NCI-H446 treated with DMSO at 0.1 percent for 48 hours (cell line): Measurements from ENCODE around the gene PEX5.
"Not testable (repeated sequence)": the region's sequence is repeated elsewhere in the genome, so short reads cannot be mapped to it uniquely, and the experiment has no call there.

Experiments
- DNase-seq: peaks from one replicate; lab custom pipeline; 2025; lab: John Stamatoyannopoulos, UW

Gene PEX5

GRCh38 chr12:7160183-7160582, 29.3 kb upstream of the PEX5 start:
- DNase-seq = no peak

DNA sequence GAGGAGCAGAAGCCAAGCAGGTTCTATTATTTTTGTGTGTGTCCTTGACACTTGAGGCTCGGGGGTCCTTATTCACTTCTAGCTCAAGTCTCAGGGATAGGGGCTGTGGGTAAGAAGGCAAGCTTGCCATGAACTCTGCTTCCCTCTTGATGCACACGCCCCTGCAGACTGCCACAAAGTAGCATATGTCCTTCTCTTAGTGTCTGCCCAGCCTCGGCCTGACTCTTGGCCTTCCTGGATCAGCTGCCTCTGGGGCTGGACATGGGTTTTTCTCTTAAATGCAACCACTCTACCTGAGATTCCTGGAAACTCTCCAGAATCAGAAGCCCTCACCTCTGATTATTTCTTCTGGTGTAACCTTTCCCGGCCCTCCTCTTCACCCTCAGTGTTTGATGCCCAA, 28.2 kb upstream of the PEX5 start:
- no peak for DNase-seq

DNA sequence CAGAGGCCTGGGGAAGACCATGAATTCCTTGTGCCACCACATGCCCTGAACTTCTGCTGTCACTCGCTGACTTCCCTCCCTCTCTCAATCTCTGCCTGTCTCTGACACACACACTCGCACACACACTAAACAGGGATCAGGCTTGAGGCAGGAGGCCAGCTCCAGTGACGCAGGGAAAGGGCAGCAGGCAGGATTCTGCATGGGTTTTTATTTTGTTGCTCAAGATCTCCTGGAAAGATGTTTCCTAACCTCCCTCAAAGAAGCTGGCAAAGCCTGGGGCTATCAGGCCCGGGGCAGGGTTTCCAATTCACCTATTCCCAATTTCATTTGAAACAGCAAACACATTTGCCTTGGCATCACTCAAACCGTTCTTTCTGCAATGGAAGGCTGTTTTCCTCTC, 27.7 kb upstream of the PEX5 start:
- no peak for DNase-seq

DNA sequence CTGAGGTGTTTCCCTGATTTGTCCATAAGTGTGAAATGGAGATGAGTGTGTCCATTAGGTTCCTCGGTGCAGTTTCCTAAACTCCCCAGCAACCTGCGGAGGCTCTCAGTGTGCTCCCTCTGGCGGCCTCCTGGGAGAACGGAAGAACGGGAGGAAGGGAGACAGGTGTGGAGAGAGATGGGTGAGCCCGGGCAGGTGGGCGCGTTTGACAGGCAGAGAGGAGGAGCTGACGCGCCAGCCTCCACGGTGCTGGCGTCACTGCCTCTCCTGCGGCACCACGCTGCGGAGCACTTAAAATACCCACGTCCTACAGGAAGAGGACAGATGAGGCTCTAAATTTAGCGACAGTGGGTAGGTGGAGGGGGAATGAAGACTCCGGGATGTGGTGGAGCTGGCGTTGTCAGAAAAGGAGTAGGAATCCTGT, 26.8 kb upstream of the PEX5 start:
- DNase-seq = no peak

DNA sequence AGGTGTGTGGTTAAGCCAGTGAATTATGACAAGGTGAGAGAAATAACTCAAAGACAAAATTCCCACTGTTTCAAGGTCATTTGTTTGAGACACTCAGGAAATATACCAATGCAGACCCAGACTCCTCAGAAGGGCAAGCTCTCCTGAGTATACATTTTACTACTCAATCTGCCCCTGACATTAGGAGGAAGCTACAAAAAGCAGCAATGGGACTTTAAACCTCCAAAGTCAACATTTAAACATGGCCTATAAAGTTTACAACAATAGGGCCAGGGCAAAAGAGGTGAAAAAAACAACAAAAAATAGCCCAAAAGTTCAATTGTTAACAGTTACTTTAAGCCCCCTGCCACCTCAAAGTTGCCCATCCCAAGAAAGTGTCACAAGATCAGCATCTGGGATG, 19.5 kb upstream of the PEX5 start:
- DNase-seq = no peak

GRCh38 chr12:7171854-7172253, 17.6 kb upstream of the PEX5 start:
- no peak for DNase-seq

DNA sequence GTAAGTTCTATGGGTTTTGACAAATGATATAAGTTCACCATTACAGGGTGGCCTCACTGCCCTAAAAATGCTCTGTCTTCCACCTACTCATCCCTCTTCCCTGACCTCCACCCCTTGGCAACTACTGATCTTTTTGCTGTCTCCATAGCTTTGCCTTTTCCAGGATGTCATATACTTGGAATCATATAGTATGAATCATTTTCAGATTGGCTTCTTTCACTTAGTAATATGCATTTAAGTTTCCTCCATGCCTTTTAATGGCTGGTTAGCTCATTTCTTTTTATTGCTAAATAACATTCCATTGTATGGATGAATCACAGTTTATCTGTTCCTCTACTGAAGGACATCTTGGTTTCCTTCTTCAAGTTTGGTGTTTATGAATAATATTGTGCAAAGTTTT, 14.0 kb upstream of the PEX5 start:
- DNase-seq = no peak

DNA sequence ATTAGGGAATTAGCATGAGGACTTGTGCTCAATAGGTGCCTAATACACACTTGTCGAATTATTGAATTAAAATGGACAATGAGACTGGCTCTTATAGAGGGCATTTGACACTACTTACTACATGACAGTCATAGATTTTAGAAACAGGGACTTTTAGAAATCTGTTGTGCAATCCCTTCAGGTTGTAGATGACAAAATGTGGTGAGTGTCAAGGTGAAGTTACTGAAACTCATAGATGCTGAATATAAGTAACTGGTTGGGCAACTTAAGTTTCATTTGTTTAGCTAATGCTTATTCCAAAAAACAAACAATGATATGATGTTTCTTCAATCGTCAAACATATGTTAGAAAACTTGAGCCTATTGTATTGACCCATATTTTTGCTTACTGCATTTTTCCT, 12.9 kb upstream of the PEX5 start:
- DNase-seq = no peak

DNA sequence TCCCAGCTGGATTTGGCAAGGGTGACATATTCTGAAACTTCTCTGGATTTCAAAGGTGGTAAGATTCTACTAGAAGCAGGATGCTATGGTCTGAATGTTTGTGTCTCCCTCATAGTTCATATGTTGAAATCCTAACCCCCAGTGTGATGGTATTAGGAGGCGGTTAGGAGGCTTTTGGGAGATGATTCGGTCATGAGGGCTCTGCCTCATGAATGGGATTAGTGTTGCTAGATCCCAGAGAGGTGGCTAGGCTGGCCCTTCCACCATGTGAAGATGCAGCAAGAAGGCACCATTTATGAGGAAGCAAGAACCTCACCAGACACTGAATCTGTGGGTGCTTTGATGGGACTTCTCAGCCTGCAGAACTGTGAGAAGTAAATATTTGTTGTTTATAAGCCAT, 11.0 kb upstream of the PEX5 start:
- no peak for DNase-seq

DNA sequence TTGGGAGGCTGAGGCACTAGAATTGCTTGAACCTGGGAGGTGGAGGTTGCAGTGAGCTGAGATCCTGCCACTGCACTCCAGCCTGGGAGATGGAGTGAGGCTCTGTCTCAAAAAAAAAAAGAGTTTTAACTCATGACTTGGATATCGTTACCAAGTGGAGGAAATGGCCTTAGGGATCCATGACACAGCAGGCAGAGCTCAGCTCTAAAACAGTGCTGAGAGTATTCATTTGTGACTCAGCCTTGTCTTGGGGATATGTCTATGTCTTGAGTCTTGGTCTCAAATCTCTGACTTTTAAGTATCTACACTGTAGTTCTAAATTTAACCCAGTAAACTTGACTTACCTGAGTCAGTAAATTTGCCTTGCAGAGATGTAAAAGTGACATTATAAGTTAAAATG, 8.8 kb upstream of the PEX5 start:
- no peak for DNase-seq

DNA sequence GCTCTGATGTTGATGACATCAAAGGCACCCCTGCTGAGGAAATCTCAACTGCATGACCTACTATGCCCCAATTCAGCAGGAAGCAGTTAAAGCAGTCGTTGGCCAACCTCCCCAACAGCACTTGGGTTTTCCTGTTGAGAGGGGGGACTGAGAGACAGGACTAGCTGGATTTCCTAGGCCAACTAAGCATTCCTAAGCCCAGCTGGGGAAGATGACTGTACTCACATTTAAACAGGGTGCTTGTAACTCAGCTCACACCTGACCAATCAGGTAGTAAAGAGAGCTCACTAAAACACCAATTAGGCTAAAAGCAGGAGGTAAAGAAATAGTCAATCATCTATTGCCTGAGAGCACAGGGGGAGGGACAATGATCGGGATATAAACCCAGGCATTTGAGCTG, 3.4 kb upstream of the PEX5 start:
- not testable (repeated sequence) for DNase-seq

DNA sequence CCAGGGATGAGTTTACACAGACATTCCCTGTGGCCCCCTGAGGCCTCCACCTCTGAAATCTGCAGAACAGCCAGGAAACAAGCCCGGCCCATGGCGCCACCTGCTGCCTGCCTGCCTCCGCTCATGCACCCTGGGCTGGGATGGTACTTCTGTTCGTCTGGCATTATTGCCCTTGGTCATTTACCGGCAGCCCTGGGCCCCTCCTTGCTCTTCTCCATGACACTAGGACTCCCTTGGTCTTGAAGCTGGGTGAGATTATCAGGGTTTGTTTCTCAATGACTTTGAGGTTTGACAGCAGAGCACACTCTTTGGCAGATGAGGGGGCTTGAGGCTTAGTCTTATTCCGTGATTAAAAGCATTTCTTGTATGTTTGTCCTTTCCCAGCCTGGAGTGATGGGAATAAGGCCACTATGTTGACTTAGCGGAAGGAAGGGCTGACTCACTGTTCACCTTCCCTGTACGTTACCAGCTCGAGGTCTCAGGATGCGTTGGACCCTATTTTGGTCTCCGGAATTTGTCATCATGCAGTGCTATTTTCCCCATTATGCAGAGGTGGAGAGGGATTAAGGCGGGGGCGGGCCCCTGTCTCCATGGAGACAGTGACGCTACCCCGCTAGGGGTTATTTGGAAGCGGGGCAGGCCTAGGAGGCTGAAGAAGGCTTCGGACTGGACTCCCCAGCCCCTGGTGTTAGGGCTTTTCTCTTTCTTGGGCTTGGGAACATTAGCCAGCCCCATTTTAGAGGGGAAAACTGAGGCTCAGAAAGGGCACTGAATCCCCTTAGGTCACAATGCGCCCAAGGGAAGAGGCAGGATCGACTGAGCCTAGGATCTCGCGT, 706 bp upstream of the PEX5 start:
- DNase-seq = peak; percentile 20

GRCh38 chr12:7190268-7191055, 976 bp downstream of the PEX5 start:
- no peak for DNase-seq

DNA sequence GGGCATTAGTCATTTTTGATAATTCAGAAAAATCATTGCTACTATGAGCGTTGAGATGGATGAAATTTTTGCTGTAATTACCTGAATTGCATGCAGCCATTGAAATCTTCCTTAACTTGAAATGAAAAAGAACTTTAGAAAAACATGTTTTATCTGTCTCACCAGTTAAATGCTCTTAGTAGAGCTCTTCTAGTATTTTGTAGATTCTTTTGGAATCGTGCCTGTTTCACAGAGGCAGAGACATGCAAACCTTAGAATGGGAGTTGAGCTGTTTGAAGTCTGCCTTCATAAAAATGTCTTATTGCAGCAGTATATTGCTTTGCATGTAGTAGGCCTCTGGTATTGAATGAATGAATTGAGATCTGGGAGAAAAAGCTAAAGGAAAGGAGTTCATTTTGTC, 4.2 kb downstream of the PEX5 start:
- DNase-seq = no peak

- no peak for DNase-seq
These were observed 8.4 kb downstream of the PEX5 start for GRCh38 chr12:7197841-7198240.

DNA sequence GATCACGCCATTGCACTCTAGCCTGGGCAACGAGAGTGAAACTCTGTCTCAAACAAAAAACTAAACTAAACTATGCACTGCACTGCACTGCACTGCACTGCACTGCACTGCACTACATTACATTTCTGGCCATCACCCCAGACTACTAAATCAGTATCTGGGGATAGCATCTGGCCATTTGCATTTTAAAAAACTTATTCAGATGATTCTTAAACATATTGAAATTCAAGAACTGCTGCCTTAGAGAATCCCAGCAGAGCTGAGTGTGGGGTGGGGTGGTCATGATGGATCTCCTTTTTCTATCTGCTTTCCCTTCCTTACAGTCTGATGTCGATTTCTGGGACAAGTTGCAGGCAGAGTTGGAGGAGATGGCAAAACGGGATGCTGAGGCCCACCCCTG, 13.6 kb downstream of the PEX5 start:
- no peak for DNase-seq

GRCh38 chr12:7205091-7205490, 15.6 kb downstream of the PEX5 start:
- DNase-seq = no peak

DNA sequence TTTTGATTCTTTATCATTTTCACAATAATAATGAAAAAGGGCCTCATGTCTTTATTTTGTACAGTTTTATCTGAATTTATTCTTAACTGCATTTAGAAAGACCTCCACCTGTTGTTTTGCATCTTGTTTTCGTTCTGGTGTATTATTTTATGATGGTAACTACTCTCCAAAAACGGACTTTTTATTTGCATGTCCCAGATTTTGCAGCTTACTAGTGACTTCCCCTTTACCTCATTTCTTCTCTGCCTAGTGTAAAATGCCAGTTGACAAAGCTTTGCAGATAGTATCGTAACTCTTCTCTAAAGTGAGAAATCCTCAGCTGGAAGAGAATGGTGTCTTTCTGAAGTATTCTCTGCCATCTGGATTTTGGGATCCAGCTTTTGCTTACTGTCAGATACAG, 17.2 kb downstream of the PEX5 start:
- no peak for DNase-seq

DNA sequence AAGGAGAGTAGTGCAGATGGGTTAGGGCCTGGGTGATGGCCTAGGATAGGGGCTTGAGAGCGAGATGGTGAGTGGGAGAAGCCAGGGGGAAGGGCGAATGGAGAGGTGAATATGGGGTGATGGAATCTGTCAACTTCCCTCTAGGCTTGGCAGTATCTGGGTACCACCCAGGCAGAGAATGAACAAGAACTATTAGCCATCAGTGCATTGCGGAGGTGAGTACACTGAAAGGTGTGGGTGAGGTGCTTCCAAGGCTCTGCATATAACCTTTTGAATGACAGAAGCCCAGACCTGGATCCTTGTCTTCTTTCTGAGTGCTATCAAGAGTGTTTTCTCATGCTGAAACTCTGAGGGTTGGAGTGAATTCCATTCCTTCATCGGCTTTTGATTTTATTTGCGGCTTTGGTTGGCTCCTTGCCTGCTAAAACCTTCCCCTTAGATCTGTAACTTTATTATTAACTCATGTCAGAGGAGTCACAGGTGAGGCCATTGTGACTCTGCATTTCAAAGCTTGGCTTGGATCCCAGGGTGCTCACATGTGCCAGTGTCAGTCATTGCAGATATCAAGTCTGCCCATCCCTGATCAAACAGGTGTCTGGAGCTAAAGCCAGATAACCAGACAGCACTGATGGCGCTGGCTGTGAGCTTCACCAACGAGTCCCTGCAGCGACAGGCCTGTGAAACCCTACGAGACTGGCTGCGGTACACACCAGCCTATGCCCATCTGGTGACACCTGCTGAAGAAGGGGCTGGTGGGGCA, 18.6 kb downstream of the PEX5 start:
- no peak for DNase-seq

DNA sequence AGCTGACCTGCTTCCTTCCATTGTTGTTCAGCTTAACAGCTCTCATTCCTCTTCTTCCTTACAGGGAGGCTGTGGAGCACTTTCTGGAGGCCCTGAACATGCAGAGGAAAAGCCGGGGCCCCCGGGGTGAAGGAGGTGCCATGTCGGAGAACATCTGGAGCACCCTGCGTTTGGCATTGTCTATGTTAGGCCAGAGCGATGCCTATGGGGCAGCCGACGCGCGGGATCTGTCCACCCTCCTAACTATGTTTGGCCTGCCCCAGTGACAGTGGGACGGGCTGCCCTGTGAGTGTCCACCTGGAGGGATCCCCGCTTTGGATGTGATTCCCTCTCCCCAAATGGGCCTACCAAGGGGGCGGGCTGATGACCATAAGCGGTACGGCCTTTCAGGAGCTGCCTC, 20.5 kb downstream of the PEX5 start:
- no peak for DNase-seq

DNA sequence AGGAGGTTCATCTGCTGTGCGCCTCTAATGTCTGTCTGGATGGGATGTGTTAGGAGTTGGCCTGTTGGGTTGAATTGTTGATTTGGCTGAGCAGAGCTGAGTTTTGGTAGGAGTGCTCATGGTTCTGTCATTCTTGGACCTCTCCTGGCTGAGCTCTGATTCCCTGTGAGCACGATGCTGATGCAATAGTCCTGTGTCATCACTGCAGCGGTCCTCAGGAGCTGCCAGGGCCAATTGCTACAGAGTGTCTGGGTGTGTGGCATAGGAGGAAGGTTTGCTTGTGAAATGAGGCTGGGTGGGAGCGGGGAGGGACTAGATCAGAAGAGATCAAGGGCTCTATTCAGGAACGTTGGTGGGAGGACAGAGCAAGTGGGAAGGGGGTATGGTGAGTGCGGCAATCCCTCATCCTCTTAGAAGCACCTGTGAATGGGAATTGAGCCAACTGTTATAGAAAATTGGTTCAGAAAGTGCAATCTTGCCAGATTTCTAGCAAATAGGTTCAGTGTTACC, 21.2 kb downstream of the PEX5 start:
- no peak for DNase-seq

DNA sequence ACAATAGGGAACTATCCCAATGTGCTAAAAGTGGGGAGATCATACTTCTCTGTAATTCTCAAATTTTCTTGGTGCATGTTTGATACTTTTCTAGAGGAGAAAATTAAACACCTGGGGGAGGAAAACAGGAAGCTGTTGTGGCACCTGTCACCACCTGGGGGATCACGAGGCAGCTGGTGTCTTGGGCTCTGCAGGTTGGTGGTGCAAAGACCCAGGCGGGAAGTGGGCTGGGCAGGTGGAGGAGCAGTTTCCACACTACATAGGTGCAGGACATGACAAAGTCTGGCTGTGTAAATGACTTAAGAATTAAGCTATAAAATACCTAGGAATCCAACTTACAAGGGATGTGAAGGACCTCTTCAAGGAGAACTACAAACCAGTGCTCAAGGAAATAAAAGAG, 23.2 kb downstream of the PEX5 start:
- DNase-seq = no peak

- not testable (repeated sequence) for DNase-seq
These were observed 24.3 kb downstream of the PEX5 start for GRCh38 chr12:7213745-7214144.
